Neural cell (in vitro differentiated cells): ENCODE data around the gene KMT5C.

Experiments used
- CTCF ChIP-seq: fragments of 450-650 bp; IDR thresholded peaks from 2 replicates; pipeline ENCODE4 v1.5.1; 2014; ENCODE audit warnings: antibody characterized with exemption, mild to moderate bottlenecking, moderate library complexity; ENCODE audit not compliant: poor library complexity, severe bottlenecking
- EP300 ChIP-seq: fragments of 450-650 bp; conservative IDR thresholded peaks from 2 replicates; pipeline ENCODE4 v1.6.1; 2014; ENCODE audit warnings: antibody characterized with exemption, mild to moderate bottlenecking, moderate library complexity; ENCODE audit not compliant: poor library complexity, severe bottlenecking
- EZH2 ChIP-seq: fragments of 200-600, 300-800 bp; shearing (Covaris generic), sonication (generic); IDR thresholded peaks from 2 replicates; pipeline ENCODE4 v1.6.1; 2014; ENCODE audit warnings: antibody characterized with exemption, low read length, borderline replicate concordance, mild to moderate bottlenecking; ENCODE audit not compliant: insufficient read depth, poor library complexity, severe bottlenecking
- MXI1 ChIP-seq: fragments of 450-650 bp; conservative IDR thresholded peaks from 2 replicates; pipeline ENCODE4 v1.6.1; 2014; ENCODE audit warnings: antibody characterized with exemption, mild to moderate bottlenecking; ENCODE audit not compliant: poor library complexity, severe bottlenecking
- POLR2AphosphoS5 ChIP-seq: IDR thresholded peaks from 2 replicates; pipeline ENCODE4 v1.6.1; 2012
- RAD21 ChIP-seq: fragments of 450-650 bp; conservative IDR thresholded peaks from 2 replicates; pipeline ENCODE4 v1.6.1; 2014; ENCODE audit warnings: antibody characterized with exemption, mild to moderate bottlenecking, moderate library complexity
- REST ChIP-seq: IDR thresholded peaks from 2 replicates; pipeline ENCODE4 v1.6.1; 2012; ENCODE audit warnings: borderline replicate concordance
- SMC3 ChIP-seq: fragments of 450-650 bp; conservative IDR thresholded peaks from 2 replicates; pipeline ENCODE4 v1.6.1; 2014; ENCODE audit warnings: antibody characterized with exemption, mild to moderate bottlenecking, moderate library complexity; ENCODE audit not compliant: poor library complexity
- TAF1 ChIP-seq: IDR thresholded peaks from 2 replicates; pipeline ENCODE4 v1.6.1; 2012; ENCODE audit warnings: low read depth

- TF ChIP-seq POLR2AphosphoS5 = no peak
- TF ChIP-seq CTCF = no peak
- no peak for TF ChIP-seq SMC3
- TF ChIP-seq MXI1 = no peak
- no peak for TF ChIP-seq REST
- TF ChIP-seq EP300 = no peak
- no peak for TF ChIP-seq EZH2
- TF ChIP-seq TAF1 = no peak
- no peak for TF ChIP-seq RAD21
These were observed 37.4 kb upstream of the KMT5C start for GRCh38 chr19:55302318-55302703.
